A549 (cell line): Measurements from ENCODE around the gene FBXL13.

Experiments used
- ESRRA ChIP-seq: fragments of 150-350 bp; IDR thresholded peaks from 2 replicates; pipeline ENCODE4 v1.6.1; 2014; ENCODE audit warnings: mild to moderate bottlenecking, low read length, borderline replicate concordance
- KDM1A ChIP-seq: fragments of 200-600 bp; sonication (generic); IDR thresholded peaks from 2 replicates; pipeline ENCODE4 v1.6.1; 2016; ENCODE audit warnings: low read depth, mild to moderate bottlenecking
- TF ChIP-seq, protein P1 (sequence below): IDR thresholded peaks from 2 replicates; pipeline ENCODE4 v1.6.1; 2012; ENCODE audit warnings: low read depth, borderline replicate concordance
- TF ChIP-seq, protein P2 (sequence below): fragments of 200-600 bp; sonication (generic); IDR thresholded peaks from 2 replicates; pipeline ENCODE4 v1.6.1; 2016; ENCODE audit warnings: antibody characterized with exemption, mild to moderate bottlenecking, moderate library complexity
- TF ChIP-seq, protein P3 (sequence below): IDR thresholded peaks from 2 replicates; pipeline ENCODE4 v1.6.1; 2012
- TF ChIP-seq, protein P4 (sequence below): fragments of >200 bp; sonication (Bioruptor Twin); formaldehyde crosslinking; IDR thresholded peaks from 3 replicates; pipeline ENCODE4 v1.5.1; 2016
- TF ChIP-seq, protein P5 (sequence below): IDR thresholded peaks from 2 replicates; pipeline ENCODE4 v1.6.1; 2012

DNA sequence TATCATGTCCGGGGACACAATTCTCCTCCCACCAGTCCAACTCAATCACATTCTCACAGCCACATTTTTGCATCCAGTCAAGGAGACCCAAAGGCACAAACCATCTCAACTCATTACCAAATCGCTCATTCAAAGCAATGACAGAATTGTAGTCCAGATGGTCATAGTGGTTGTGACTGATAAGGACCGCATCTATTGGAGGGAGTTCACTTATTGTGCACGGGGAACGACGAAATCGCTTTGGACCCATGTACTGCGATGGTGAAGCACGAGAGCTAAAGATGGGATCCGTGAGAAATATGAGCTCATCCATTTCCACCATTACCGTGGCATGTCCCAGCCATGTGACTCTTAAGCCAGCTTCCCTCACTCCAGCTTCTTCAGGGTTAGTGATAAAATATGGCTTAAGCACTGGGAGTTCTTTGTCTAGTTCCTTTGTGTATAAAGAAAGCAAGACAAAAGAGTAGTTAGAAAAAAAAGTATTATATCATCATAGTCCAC is 45.2 kb upstream of the FBXL13 start:
- TF ChIP-seq, protein P1, sequence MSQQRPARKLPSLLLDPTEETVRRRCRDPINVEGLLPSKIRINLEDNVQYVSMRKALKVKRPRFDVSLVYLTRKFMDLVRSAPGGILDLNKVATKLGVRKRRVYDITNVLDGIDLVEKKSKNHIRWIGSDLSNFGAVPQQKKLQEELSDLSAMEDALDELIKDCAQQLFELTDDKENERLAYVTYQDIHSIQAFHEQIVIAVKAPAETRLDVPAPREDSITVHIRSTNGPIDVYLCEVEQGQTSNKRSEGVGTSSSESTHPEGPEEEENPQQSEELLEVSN: no peak
- TF ChIP-seq, protein P2, sequence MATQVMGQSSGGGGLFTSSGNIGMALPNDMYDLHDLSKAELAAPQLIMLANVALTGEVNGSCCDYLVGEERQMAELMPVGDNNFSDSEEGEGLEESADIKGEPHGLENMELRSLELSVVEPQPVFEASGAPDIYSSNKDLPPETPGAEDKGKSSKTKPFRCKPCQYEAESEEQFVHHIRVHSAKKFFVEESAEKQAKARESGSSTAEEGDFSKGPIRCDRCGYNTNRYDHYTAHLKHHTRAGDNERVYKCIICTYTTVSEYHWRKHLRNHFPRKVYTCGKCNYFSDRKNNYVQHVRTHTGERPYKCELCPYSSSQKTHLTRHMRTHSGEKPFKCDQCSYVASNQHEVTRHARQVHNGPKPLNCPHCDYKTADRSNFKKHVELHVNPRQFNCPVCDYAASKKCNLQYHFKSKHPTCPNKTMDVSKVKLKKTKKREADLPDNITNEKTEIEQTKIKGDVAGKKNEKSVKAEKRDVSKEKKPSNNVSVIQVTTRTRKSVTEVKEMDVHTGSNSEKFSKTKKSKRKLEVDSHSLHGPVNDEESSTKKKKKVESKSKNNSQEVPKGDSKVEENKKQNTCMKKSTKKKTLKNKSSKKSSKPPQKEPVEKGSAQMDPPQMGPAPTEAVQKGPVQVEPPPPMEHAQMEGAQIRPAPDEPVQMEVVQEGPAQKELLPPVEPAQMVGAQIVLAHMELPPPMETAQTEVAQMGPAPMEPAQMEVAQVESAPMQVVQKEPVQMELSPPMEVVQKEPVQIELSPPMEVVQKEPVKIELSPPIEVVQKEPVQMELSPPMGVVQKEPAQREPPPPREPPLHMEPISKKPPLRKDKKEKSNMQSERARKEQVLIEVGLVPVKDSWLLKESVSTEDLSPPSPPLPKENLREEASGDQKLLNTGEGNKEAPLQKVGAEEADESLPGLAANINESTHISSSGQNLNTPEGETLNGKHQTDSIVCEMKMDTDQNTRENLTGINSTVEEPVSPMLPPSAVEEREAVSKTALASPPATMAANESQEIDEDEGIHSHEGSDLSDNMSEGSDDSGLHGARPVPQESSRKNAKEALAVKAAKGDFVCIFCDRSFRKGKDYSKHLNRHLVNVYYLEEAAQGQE: no peak
- TF ChIP-seq ESRRA: no peak
- TF ChIP-seq, protein P3, sequence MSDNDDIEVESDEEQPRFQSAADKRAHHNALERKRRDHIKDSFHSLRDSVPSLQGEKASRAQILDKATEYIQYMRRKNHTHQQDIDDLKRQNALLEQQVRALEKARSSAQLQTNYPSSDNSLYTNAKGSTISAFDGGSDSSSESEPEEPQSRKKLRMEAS: no peak
- TF ChIP-seq KDM1A: no peak
- TF ChIP-seq, protein P4, sequence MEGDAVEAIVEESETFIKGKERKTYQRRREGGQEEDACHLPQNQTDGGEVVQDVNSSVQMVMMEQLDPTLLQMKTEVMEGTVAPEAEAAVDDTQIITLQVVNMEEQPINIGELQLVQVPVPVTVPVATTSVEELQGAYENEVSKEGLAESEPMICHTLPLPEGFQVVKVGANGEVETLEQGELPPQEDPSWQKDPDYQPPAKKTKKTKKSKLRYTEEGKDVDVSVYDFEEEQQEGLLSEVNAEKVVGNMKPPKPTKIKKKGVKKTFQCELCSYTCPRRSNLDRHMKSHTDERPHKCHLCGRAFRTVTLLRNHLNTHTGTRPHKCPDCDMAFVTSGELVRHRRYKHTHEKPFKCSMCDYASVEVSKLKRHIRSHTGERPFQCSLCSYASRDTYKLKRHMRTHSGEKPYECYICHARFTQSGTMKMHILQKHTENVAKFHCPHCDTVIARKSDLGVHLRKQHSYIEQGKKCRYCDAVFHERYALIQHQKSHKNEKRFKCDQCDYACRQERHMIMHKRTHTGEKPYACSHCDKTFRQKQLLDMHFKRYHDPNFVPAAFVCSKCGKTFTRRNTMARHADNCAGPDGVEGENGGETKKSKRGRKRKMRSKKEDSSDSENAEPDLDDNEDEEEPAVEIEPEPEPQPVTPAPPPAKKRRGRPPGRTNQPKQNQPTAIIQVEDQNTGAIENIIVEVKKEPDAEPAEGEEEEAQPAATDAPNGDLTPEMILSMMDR: no peak
- TF ChIP-seq, protein P5, sequence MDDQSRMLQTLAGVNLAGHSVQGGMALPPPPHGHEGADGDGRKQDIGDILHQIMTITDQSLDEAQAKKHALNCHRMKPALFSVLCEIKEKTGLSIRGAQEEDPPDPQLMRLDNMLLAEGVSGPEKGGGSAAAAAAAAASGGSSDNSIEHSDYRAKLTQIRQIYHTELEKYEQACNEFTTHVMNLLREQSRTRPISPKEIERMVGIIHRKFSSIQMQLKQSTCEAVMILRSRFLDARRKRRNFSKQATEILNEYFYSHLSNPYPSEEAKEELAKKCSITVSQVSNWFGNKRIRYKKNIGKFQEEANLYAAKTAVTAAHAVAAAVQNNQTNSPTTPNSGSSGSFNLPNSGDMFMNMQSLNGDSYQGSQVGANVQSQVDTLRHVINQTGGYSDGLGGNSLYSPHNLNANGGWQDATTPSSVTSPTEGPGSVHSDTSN: no peak
